Vagina (tissue), 2 donors: ENCODE results near the gene SLC16A10. TPM values are rescaled to one million over a fixed set of nuclear protein-coding genes. Genes with fewer than 3 reads are reported as not detected.

Experiments
- DNase-seq, 2 donors: peaks; one replicate each; pipeline ENCODE4 v3.0.0-alpha.2; 2017; ENCODE audit errors: extremely low spot score in 2 of 2
- H3K27ac ChIP-seq: fragments of 200-600 bp; sonication (generic); one replicate; pipeline ENCODE4 v1.5.1; 2019
- H3K27me3 ChIP-seq: fragments of 200-600 bp; sonication (generic); one replicate; pipeline ENCODE4 v1.5.1; 2019
- H3K36me3 ChIP-seq, 2 donors: fragments of 200-600 bp; sonication (generic); one replicate each; pipeline ENCODE4 v1.5.1; 2017 to 2019
- H3K4me1 ChIP-seq: fragments of 200-600 bp; sonication (generic); one replicate; pipeline ENCODE4 v1.5.1; 2019
- H3K4me3 ChIP-seq, 2 donors: fragments of 200-600 bp; sonication (generic); 1 replicate in 1 of 2; 2 replicates in 1 of 2; pipeline ENCODE4 v1.5.1; 2016 to 2019
- H3K9me3 ChIP-seq: fragments of 200-600 bp; sonication (generic); one replicate; pipeline ENCODE4 v1.5.1; 2019
- CTCF ChIP-seq, 3 experiments: fragments of 450-650 bp in 2 of 3; fragments of 200-600 bp in 1 of 3; sonication (generic) in 1 of 3; IDR thresholded peaks; one replicate each; pipeline ENCODE4 v1.5.1; 2017 to 2019; ENCODE audit warnings: antibody characterized with exemption in 3 of 3, mild to moderate bottlenecking in 2 of 3, moderate library complexity in 2 of 3
- POLR2A ChIP-seq, 2 donors: fragments of 450-650 bp; IDR thresholded peaks; one replicate each; pipeline ENCODE4 v1.6.1; 2017; ENCODE audit warnings: antibody characterized with exemption in 2 of 2, mild to moderate bottlenecking in 2 of 2, moderate library complexity in 2 of 2
- POLR2AphosphoS5 ChIP-seq, 2 donors: sonication (generic); formaldehyde crosslinking; IDR thresholded peaks; one replicate each; pipeline ENCODE4 v1.9.0; 2017; ENCODE audit warnings: antibody characterized with exemption in 2 of 2, mild to moderate bottlenecking in 2 of 2, low read depth in 1 of 2; ENCODE audit not compliant: insufficient read depth in 1 of 2
- intact Hi-C: fragments of 100-400 bp; cut with DNase I; formaldehyde crosslinking; loops from one replicate; pipeline ENCODE4 v1.15.1; 2023
- total RNA-seq: library from RNA; depleted of rRNA; stranded (reverse); fragments of >200 nt; gene quantifications from one replicate; pipeline ENCODE4 v1.2.3, GENCODE V29; 2016

Gene SLC16A10
- total RNA-seq, 1 donor from 2014 or later, result 5.4 TPM

GRCh38 chr6:111173341-111173740 is 86.0 kb downstream of the SLC16A10 start:
- no peak for TF ChIP-seq CTCF (IDR thresholded peaks at IDR 0.05)
- TF ChIP-seq POLR2AphosphoS5 (IDR thresholded peaks at IDR 0.05; ENCODE audit: insufficient read depth in 1 of 2, low read depth in 1 of 2), result no peak
- no peak for TF ChIP-seq POLR2A (IDR thresholded peaks at IDR 0.05)
- Histone ChIP-seq H3K4me3 (no peak overlapping the region), H3K4me1 (no peaks in the 10 kb centered on the region), H3K36me3 (no peaks in the 10 kb centered on the region), H3K27me3 (no peaks in the 10 kb centered on the region), H3K9me3 (no peaks in the 10 kb centered on the region), H3K27ac (no peak overlapping the region)
- intact Hi-C loops, result no loop called here
- no peak for DNase-seq

- TF ChIP-seq POLR2AphosphoS5 (IDR thresholded peaks at IDR 0.05; ENCODE audit: insufficient read depth in 1 of 2, low read depth in 1 of 2), result no peak
- TF ChIP-seq POLR2A (IDR thresholded peaks at IDR 0.05), result no peak
- TF ChIP-seq CTCF (IDR thresholded peaks at IDR 0.05), result no peak
- H3K4me1 ChIP-seq, result no peaks in the 10 kb centered on the region
- H3K27ac ChIP-seq, result no peak overlapping the region
- no peak for DNase-seq
- H3K27me3 ChIP-seq, result no peaks in the 10 kb centered on the region
- no peaks in the 10 kb centered on the region for H3K9me3 ChIP-seq
- no peak overlapping the region for H3K4me3 ChIP-seq
- no peaks in the 10 kb centered on the region for H3K36me3 ChIP-seq
- intact Hi-C loops, result no loop called here
Observed at GRCh38 chr6:111173946-111174345, 86.6 kb downstream of the SLC16A10 start.

- Histone ChIP-seq H3K27ac (no peak overlapping the region), H3K4me1 (no peaks in the 10 kb centered on the region), H3K36me3 (no peaks in the 10 kb centered on the region), H3K4me3 (no peak overlapping the region), H3K27me3 (no peaks in the 10 kb centered on the region), H3K9me3 (no peaks in the 10 kb centered on the region)
- intact Hi-C loops, result no loop called here
- DNase-seq, result no peak
- no peak for TF ChIP-seq POLR2AphosphoS5 (IDR thresholded peaks at IDR 0.05; ENCODE audit: insufficient read depth in 1 of 2, low read depth in 1 of 2)
- TF ChIP-seq CTCF (IDR thresholded peaks at IDR 0.05), result no peak
- TF ChIP-seq POLR2A (IDR thresholded peaks at IDR 0.05), result no peak
Observed at GRCh38 chr6:111175109-111175508, 87.8 kb downstream of the SLC16A10 start.

GRCh38 chr6:111176038-111176759 is 88.9 kb downstream of the SLC16A10 start:
- Histone ChIP-seq H3K4me3 (no peak overlapping the region), H3K36me3 (no peaks in the 10 kb centered on the region), H3K4me1 (no peaks in the 10 kb centered on the region), H3K27ac (no peak overlapping the region), H3K9me3 (no peaks in the 10 kb centered on the region), H3K27me3 (no peaks in the 10 kb centered on the region)
- TF ChIP-seq POLR2AphosphoS5 (IDR thresholded peaks at IDR 0.05; ENCODE audit: insufficient read depth in 1 of 2, low read depth in 1 of 2) (no peak), CTCF (IDR thresholded peaks at IDR 0.05) (no peak), POLR2A (IDR thresholded peaks at IDR 0.05) (no peak)
- intact Hi-C loops, result no loop called here
- no peak for DNase-seq

GRCh38 chr6:111176760-111177099 is 89.4 kb downstream of the SLC16A10 start:
- no peaks in the 10 kb centered on the region for H3K4me1 ChIP-seq
- no peak overlapping the region for H3K27ac ChIP-seq
- DNase-seq, result no peak
- no peak overlapping the region for H3K4me3 ChIP-seq
- H3K36me3 ChIP-seq, result no peaks in the 10 kb centered on the region
- H3K9me3 ChIP-seq, result no peaks in the 10 kb centered on the region
- intact Hi-C loops, result no loop called here
- no peaks in the 10 kb centered on the region for H3K27me3 ChIP-seq
- TF ChIP-seq POLR2AphosphoS5 (IDR thresholded peaks at IDR 0.05; ENCODE audit: insufficient read depth in 1 of 2, low read depth in 1 of 2) (no peak), POLR2A (IDR thresholded peaks at IDR 0.05) (no peak), CTCF (IDR thresholded peaks at IDR 0.05) (no peak)
